Loucy (cell line): ENCODE data around the gene RGS11.

Experiments used
- H2AFZ ChIP-seq: fragments of 200-600 bp; sonication (generic); 2 replicates; pipeline ENCODE4 v1.6.0; 2016; ENCODE audit warnings: antibody characterized with exemption, mild to moderate bottlenecking, low read length, moderate library complexity
- H3F3A ChIP-seq: fragments of 200-600 bp; 2 replicates; pipeline ENCODE4 v1.6.0; 2016; ENCODE audit warnings: antibody characterized with exemption, low read depth, mild to moderate bottlenecking
- H3K27me3 ChIP-seq: fragments of 200-600 bp; sonication (generic); 2 replicates; pipeline ENCODE4 v1.6.1; 2014; ENCODE audit warnings: low read length, mild to moderate bottlenecking; ENCODE audit not compliant: insufficient read depth, poor library complexity, severe bottlenecking
- H3K36me3 ChIP-seq: fragments of 200-600 bp; sonication (generic); 2 replicates; pipeline ENCODE4 v1.6.1; 2016; ENCODE audit warnings: low read length; ENCODE audit not compliant: insufficient read depth
- H3K4me1 ChIP-seq: fragments of 200-600 bp; sonication (generic); 2 replicates; pipeline ENCODE4 v1.5.1; 2014; ENCODE audit warnings: low read length, mild to moderate bottlenecking; ENCODE audit not compliant: insufficient read depth, poor library complexity, severe bottlenecking
- H3K4me2 ChIP-seq: fragments of 200-600 bp; sonication (generic); 2 replicates; pipeline ENCODE4 v1.6.0; 2014; ENCODE audit warnings: antibody characterized with exemption, low read length, low read depth, mild to moderate bottlenecking; ENCODE audit not compliant: poor library complexity, severe bottlenecking
- H3K4me3 ChIP-seq: fragments of 200-600 bp; sonication (generic); 2 replicates; pipeline ENCODE4 v1.5.1; 2014; ENCODE audit warnings: low read length, mild to moderate bottlenecking, mixed read lengths; ENCODE audit not compliant: poor library complexity, severe bottlenecking
- H3K79me2 ChIP-seq: fragments of 200-600 bp; sonication (generic); 2 replicates; pipeline ENCODE4 v1.6.1; 2014; ENCODE audit warnings: low read length; ENCODE audit not compliant: insufficient read depth
- H3K9ac ChIP-seq: fragments of 200-600 bp; sonication (generic); 2 replicates; pipeline ENCODE4 v1.6.0; 2014; ENCODE audit warnings: mild to moderate bottlenecking, low read depth, low read length, moderate library complexity; ENCODE audit not compliant: poor library complexity, severe bottlenecking
- H3K9me2 ChIP-seq: fragments of 200-600 bp; sonication (generic); replicated peaks from 2 replicates; pipeline ENCODE4 v1.6.1; 2016; ENCODE audit warnings: low read depth, low read length, mixed read lengths
- H3K9me3 ChIP-seq: fragments of 200-600 bp; sonication (generic); 2 replicates; pipeline ENCODE4 v1.6.1; 2014; ENCODE audit warnings: mild to moderate bottlenecking, antibody characterized with exemption, low read length, low read depth; ENCODE audit not compliant: insufficient read depth
- H4K20me1 ChIP-seq: fragments of 200-600 bp; sonication (generic); 2 replicates; pipeline ENCODE4 v1.6.0; 2014; ENCODE audit warnings: antibody characterized with exemption, low read length, mild to moderate bottlenecking; ENCODE audit not compliant: insufficient read depth, poor library complexity, severe bottlenecking
- CTCF ChIP-seq: fragments of 200-600 bp; sonication (generic); conservative IDR thresholded peaks from 2 replicates; pipeline ENCODE4 v1.5.1; 2014; ENCODE audit warnings: mild to moderate bottlenecking, antibody characterized with exemption, low read length
- EZH2phosphoT487 ChIP-seq: fragments of 200-600 bp; IDR thresholded peaks from 2 replicates; pipeline ENCODE4 v1.6.1; 2018; ENCODE audit warnings: antibody characterized with exemption, mild to moderate bottlenecking, moderate library complexity, borderline replicate concordance

RGS11 gene

GRCh38 chr16:254461-254860, 21.3 kb downstream of the RGS11 start:
- Histone ChIP-seq H3K4me3 (peak overlapping the region; percentile 67), H3K4me1 (peaks cover 34% of the 10 kb centered on the region), H3K36me3 (no peaks in the 10 kb centered on the region), H3K79me2 (peaks cover 5% of the 10 kb centered on the region; the same call in 1 of the 2 replicates), H3K9me3 (no peaks in the 10 kb centered on the region), H2AFZ (no peak overlapping the region), H4K20me1 (no peaks in the 10 kb centered on the region), H3K27me3 (no peaks in the 10 kb centered on the region), H3K4me2 (peak overlapping the region; percentile 91), H3K9me2 (no peaks in the 10 kb centered on the region), H3F3A (peaks cover 3% of the 10 kb centered on the region; the same call in 1 of the 2 replicates), H3K9ac (peak overlapping the region; percentile 63)
- TF ChIP-seq EZH2phosphoT487: no peak
- no peak for TF ChIP-seq CTCF

- no peaks in the 10 kb centered on the region for H3K9me2 ChIP-seq
- H3K4me2 ChIP-seq: peak overlapping the region; percentile 91
- H3K36me3 ChIP-seq: no peaks in the 10 kb centered on the region
- no peak overlapping the region for H2AFZ ChIP-seq
- no peaks in the 10 kb centered on the region for H3K9me3 ChIP-seq
- peak overlapping the region; percentile 67 for H3K4me3 ChIP-seq
- peaks cover 5% of the 10 kb centered on the region; the same call in 1 of the 2 replicates for H3K79me2 ChIP-seq
- H3K27me3 ChIP-seq: no peaks in the 10 kb centered on the region
- no peaks in the 10 kb centered on the region for H4K20me1 ChIP-seq
- TF ChIP-seq CTCF (no peak), EZH2phosphoT487 (no peak)
- peak overlapping the region; percentile 63 for H3K9ac ChIP-seq
- peaks cover 3% of the 10 kb centered on the region; the same call in 1 of the 2 replicates for H3F3A ChIP-seq
- peaks cover 31% of the 10 kb centered on the region for H3K4me1 ChIP-seq
These were observed 21.9 kb downstream of the RGS11 start for GRCh38 chr16:253833-254232.

DNA sequence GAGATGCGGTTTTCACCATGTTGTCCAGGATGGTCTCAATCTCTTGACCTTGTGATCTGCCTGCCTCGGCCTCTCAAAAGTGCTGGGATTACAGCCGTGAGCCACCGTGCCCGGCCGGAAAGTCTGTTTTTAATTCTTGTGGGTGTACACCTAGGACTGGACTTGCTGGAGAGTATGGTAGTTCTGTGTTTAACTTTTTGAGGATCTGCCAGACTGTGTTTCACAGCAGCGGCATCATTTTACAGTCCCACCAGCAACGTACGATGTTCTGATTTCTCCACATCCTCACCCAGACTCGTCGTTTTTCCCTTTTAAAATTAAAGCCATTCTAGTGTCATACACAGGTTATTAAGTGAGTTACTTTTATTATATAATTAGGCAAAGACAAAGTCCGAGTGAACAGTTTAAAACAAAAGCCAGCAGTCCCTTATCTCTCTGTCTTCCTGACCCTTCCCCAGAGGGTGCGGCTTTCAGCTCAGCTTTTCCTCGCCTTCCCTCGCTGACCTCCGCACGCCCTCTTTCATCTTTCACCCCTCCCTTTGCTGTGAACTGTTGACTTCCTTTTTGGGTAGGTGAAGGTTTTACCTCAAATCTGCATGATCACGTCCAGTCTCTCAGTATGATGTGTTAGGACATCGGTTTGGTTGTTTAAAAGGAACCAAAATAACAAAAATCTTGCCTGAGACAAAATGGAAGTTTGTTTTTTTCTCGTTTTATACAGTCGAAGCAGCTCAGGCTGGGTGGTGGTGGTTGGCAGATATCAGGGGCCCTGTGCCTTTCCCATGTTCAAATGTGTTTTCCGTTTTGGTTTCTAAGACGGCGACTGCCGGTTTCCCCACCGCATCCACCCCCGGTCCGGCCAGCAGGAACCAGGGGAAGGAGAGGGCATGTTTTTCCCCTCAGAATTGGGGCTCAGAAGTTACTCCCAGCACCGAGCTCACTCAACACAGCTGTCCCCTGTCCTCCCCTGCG, 23.1 kb downstream of the RGS11 start:
- Histone ChIP-seq H3K36me3 (no peaks in the 10 kb centered on the region), H3K9me3 (no peaks in the 10 kb centered on the region), H3K27me3 (no peaks in the 10 kb centered on the region), H3K79me2 (peaks cover 5% of the 10 kb centered on the region; the same call in 1 of the 2 replicates), H2AFZ (peak overlapping the region; percentile 82), H3K9me2 (no peaks in the 10 kb centered on the region), H3K9ac (peak overlapping the region; percentile 63), H3K4me2 (peak overlapping the region; percentile 91), H4K20me1 (no peaks in the 10 kb centered on the region), H3K4me1 (peaks cover 31% of the 10 kb centered on the region), H3K4me3 (peak overlapping the region; percentile 67), H3F3A (peaks cover 3% of the 10 kb centered on the region; the same call in 1 of the 2 replicates)
- TF ChIP-seq CTCF (no peak), EZH2phosphoT487 (no peak)
